Liver (tissue), 3 donors: ENCODE data around the gene MICOS13.

Experiments
- CTCF ChIP-seq: fragments of 150-350 bp; IDR thresholded peaks from 2 replicates; pipeline ENCODE4 v1.5.1; 2017; ENCODE audit warnings: improper control_type of control experiment, low read depth, low read length; ENCODE audit not compliant: missing input control
- RAD21 ChIP-seq, 2 donors: IDR thresholded peaks; 2 replicates each; pipeline ENCODE4 v1.6.1; 2016; ENCODE audit warnings: antibody characterized with exemption in 2 of 2, mild to moderate bottlenecking in 2 of 2
- donor health status: healthy.
- donor health status: healthy.

GRCh38 chr19:5711713-5712161 lies 31.4 kb upstream of the MICOS13 start:
- no peak for TF ChIP-seq CTCF
- no peak for TF ChIP-seq RAD21 (IDR thresholded peaks at IDR 0.05)
